Activated B cell treated with CpG ODN at 0.5 μM for 24 hours (primary cell): ENCODE measurements around the gene ANKH. TPM values are rescaled to one million over a fixed set of nuclear protein-coding genes. Genes with fewer than 3 reads are reported as not detected.

Source experiments
- ATAC-seq: fragments of 200-7000 bp; cut with Tn5 transposase; one replicate; pipeline ENCODE4 v1.10.0; 2021; ENCODE audit warnings: low read depth, mild to moderate bottlenecking, moderate library complexity
- CTCF ChIA-PET: fragments of 350-600 bp; sonication (Branson Sonifier 250); formaldehyde crosslinking; loops from one replicate; lab custom pipeline; 2021; ENCODE audit warnings: antibody characterized with exemption; lab: Charles Lee
- POLR2A ChIA-PET: fragments of 350-600 bp; sonication (Branson Sonifier 250); formaldehyde crosslinking; loops from one replicate; lab custom pipeline; 2021; ENCODE audit warnings: antibody characterized with exemption; lab: Charles Lee
- DNase-seq: peaks from one replicate; pipeline ENCODE4 v3.0.0; 2022
- H3K27ac Mint-ChIP-seq: one replicate; pipeline ENCODE4 v1.8.0; 2020; ENCODE audit warnings: mixed read lengths
- H3K27me3 Mint-ChIP-seq: one replicate; pipeline ENCODE4 v1.8.0; 2021; ENCODE audit warnings: mixed read lengths
- H3K36me3 Mint-ChIP-seq: one replicate; pipeline ENCODE4 v1.8.0; 2021; ENCODE audit warnings: low read depth, mixed read lengths
- H3K4me1 Mint-ChIP-seq: one replicate; pipeline ENCODE4 v1.8.0; 2021; ENCODE audit warnings: mixed read lengths
- H3K4me3 Mint-ChIP-seq: one replicate; pipeline ENCODE4 v1.8.0; 2020; ENCODE audit warnings: mild to moderate bottlenecking, mixed read lengths
- H3K9me3 Mint-ChIP-seq: one replicate; pipeline ENCODE4 v1.8.0; 2020; ENCODE audit warnings: mixed read lengths
- intact Hi-C: fragments of 100-400 bp; cut with micrococcal nuclease; formaldehyde crosslinking; loops from one replicate; pipeline ENCODE4 v1.15.1; 2024
- total RNA-seq: library from RNA; stranded (reverse); gene quantifications from 2 replicates; pipeline ENCODE4 v1.2.3, GENCODE V29; 2022
- TF ChIP-seq, protein P1 (sequence below): fragments of 200-600 bp; IDR thresholded peaks from one replicate; pipeline ENCODE4 v1.8.0; 2022; ENCODE audit warnings: antibody characterized with exemption, mild to moderate bottlenecking

ANKH gene
- total RNA-seq, 1 donor from 2014 or later, result 43.3 TPM

DNA sequence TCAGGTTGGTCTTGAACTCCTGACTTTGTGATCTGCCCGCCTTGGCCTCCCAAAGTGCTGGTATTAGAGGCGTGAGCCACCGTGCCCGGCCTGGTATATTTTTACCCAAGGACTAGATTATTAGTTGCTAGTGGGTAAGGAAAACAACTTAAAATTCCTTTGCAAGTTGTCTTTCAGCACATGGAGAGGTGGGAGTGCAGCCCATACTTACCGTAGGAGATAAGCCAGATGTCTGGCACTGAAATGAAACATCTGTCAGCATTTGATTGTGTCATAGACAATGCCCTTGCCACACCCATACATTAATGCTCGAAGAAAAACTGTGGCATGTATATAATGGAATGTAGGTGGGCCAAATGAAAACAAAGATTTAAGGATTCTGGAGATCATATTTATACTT, 36.6 kb upstream of the ANKH start:
- intact Hi-C loops, result no loop called here
- H3K9me3 Mint-ChIP-seq, result no peaks in the 10 kb centered on the region
- no peak overlapping the region for H3K4me3 Mint-ChIP-seq
- ATAC-seq (no peak), DNase-seq (no peak)
- TF ChIP-seq, protein P1, sequence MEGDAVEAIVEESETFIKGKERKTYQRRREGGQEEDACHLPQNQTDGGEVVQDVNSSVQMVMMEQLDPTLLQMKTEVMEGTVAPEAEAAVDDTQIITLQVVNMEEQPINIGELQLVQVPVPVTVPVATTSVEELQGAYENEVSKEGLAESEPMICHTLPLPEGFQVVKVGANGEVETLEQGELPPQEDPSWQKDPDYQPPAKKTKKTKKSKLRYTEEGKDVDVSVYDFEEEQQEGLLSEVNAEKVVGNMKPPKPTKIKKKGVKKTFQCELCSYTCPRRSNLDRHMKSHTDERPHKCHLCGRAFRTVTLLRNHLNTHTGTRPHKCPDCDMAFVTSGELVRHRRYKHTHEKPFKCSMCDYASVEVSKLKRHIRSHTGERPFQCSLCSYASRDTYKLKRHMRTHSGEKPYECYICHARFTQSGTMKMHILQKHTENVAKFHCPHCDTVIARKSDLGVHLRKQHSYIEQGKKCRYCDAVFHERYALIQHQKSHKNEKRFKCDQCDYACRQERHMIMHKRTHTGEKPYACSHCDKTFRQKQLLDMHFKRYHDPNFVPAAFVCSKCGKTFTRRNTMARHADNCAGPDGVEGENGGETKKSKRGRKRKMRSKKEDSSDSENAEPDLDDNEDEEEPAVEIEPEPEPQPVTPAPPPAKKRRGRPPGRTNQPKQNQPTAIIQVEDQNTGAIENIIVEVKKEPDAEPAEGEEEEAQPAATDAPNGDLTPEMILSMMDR, result no peak
- H3K36me3 Mint-ChIP-seq, result no peaks in the 10 kb centered on the region
- H3K27me3 Mint-ChIP-seq, result peaks cover 5% of the 10 kb centered on the region
- CTCF ChIA-PET, result no interaction called here
- H3K27ac Mint-ChIP-seq, result no peak overlapping the region
- H3K4me1 Mint-ChIP-seq, result no peaks in the 10 kb centered on the region
- POLR2A ChIA-PET, result no interaction called here

DNA sequence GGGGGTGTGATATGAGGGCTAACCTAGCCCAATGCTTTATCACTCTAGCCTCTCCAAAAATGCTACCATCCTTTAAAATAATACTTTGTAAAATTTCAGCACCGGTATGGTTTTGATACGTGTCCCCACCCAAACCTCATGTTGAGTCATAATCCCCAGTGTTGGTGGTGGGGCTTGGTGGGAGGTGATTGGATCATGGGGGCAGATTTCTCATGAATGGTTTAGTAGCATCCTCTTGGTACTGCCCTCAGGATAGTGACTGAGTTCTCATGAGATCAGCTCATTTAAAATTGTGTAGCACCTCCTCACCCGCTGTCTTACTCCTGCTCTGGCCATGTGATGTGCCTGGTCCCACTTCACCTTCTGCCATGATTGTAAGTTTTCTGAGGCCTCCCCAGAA, 35.0 kb upstream of the ANKH start:
- Mint-ChIP-seq H3K4me1 (no peaks in the 10 kb centered on the region), H3K36me3 (no peaks in the 10 kb centered on the region), H3K4me3 (no peak overlapping the region), H3K27ac (no peak overlapping the region), H3K27me3 (peaks cover 10% of the 10 kb centered on the region), H3K9me3 (no peaks in the 10 kb centered on the region)
- TF ChIP-seq, protein P1, result no peak
- intact Hi-C loops, result no loop called here
- POLR2A ChIA-PET, result no interaction called here
- ATAC-seq, result no peak
- CTCF ChIA-PET, result no interaction called here
- DNase-seq, result no peak

DNA sequence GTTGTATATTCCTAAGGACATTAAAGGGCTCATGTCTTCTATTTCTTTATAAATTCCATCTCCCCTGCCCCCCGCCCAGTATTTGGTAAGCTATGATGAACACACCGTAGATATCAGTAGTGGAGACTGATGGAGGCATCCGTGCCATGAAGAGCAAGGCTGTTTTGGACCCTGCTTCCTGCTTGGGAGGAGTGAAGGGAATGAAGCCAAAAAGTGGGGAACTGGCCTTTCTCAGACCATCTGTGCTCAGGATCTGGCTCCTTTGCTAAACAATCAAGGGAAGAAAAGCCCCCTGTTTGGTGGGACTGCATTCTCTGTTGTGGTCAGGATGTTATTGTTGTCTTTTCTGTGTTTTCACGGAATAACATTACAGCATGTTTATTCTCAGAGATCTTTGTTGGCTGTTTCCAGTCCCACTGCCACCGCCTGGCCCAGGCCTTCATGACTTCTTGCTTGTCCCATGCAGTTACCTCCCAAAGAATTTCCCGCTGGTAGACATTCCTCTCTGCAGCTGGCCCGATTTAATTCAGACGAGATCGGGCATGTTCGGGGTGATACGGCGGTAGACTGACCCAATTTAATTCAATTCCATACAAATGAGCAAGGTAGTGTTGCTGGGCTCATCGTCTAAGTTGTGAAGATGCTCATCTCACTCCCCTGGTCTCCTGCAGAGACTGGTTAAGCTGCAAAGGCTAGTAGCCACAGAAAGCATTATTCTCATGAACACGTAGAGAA, 31.4 kb upstream of the ANKH start:
- TF ChIP-seq, protein P1, result no peak
- Mint-ChIP-seq H3K4me1 (no peaks in the 10 kb centered on the region), H3K9me3 (no peaks in the 10 kb centered on the region), H3K27me3 (peaks cover 8% of the 10 kb centered on the region), H3K27ac (no peak overlapping the region), H3K4me3 (no peak overlapping the region), H3K36me3 (no peaks in the 10 kb centered on the region)
- intact Hi-C loops, result no loop called here
- DNase-seq (no peak), ATAC-seq (no peak)
- CTCF ChIA-PET, result interaction anchor here (0.8 kb wide), 1 partner anchor 42 kb away, joined by 3 read pairs; no protein-coding TSS in a partner anchor
- POLR2A ChIA-PET, result interaction anchor here (0.7 kb wide), 1 partner anchor 37 kb away, joined by 6 read pairs; no protein-coding TSS in a partner anchor

DNA sequence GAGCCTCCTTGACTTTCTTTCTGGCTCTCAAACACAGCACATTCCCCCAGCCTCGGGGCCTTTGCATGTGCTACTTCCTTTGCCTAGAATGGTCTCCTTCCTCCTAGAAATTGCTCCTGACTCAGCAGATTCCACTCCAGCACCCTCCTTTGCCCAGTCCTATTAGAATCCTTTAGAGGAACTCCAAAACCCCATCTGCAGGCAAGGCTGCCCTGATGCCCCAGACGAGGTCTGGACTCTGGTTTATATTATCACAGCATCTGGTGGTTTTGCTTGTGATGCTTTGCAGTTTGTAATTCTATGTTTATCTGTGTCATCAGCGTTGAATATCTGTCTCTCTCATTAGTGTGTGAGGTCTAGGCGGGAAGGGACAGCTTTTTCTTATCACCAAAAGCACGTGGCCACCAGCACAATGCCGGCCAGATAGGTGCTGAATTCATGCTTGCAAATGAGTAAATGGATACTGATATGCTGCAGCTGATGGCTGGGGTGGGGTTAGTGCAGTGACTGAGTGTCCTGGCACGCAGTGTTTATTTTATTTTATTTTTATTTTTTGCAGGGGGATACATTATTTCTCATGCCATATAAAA, 30.0 kb upstream of the ANKH start:
- Mint-ChIP-seq H3K4me1 (no peaks in the 10 kb centered on the region), H3K27ac (no peak overlapping the region), H3K27me3 (peaks cover 8% of the 10 kb centered on the region), H3K4me3 (no peak overlapping the region), H3K36me3 (no peaks in the 10 kb centered on the region), H3K9me3 (no peaks in the 10 kb centered on the region)
- ChIA-PET CTCF (no interaction called here), POLR2A (interaction anchor here (0.5 kb wide), 1 partner anchor 28 kb away, joined by 4 read pairs; no protein-coding TSS in a partner anchor)
- ATAC-seq (no peak), DNase-seq (no peak)
- intact Hi-C loops, result no loop called here
- TF ChIP-seq, protein P1, result no peak

DNA sequence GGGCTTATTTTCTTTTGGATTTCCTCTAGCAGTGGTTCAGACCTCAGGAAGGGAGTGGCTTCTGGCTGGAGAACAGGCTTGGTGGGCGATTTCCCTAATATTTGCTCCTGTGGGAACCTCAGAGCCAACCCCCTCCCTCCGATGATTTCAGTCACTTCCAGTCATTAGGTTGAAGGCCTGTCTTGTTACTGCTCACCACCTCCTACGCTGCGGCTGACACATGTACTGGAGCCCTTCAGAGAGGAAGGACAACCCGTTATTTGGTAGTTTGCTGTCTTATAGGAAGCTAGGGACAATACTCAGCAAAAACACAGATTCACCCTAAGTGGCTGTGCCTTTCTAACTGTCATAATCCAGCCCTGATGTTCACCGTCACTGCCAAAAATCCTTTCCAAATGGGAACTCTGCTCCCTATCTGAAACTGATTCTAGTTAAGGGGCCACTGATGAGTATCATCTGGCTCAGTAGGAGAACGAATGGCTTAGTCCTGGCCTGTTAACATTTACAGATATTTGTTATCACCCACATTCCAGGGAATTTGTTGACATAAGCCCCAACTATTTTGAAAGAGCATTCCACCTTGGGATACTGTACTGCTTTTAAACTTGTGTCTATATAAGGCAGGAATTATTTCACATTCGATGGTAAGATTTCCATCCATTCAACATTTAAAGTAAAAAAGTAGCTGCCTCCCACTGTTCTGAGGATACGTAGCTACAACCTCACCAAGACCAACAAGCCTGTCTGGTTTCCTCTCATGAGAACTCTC, 29.3 kb upstream of the ANKH start:
- intact Hi-C loops, result no loop called here
- no peaks in the 10 kb centered on the region for H3K36me3 Mint-ChIP-seq
- CTCF ChIA-PET, result no interaction called here

More for the DNA sequence above, 29.3 kb upstream of the ANKH start:
- TF ChIP-seq, protein P1, result no peak
- Mint-ChIP-seq H3K9me3 (no peaks in the 10 kb centered on the region), H3K4me3 (no peak overlapping the region), H3K4me1 (no peaks in the 10 kb centered on the region), H3K27ac (no peak overlapping the region), H3K27me3 (peaks cover 8% of the 10 kb centered on the region)
- DNase-seq (no peak), ATAC-seq (no peak)
- POLR2A ChIA-PET, result interaction anchor here (0.5 kb wide), 1 partner anchor 28 kb away, joined by 4 read pairs; no protein-coding TSS in a partner anchor
